Kidney (tissue), 14 donors: ENCODE results near the gene CCT7. TPM values are rescaled to one million over a fixed set of nuclear protein-coding genes. Genes with fewer than 3 reads are reported as not detected.

Experiments
- DNase-seq, 5 donors: peaks; one replicate each; pipeline ENCODE4 v3.0.0-alpha.2; 2013 to 2020
- FAIRE-seq: peaks from 2 replicates; lab custom pipeline; 2012; peaks lifted over from hg19 to GRCh38; lab: Jason Lieb, UNC
- H3K27ac ChIP-seq, 2 donors: one replicate each; pipeline ENCODE4 v1.7.0; 2013; ENCODE audit warnings: low read depth in 2 of 2, low read length in 2 of 2, inconsistent platforms in 1 of 2
- H3K27me3 ChIP-seq: one replicate; pipeline ENCODE4 v1.7.1; 2013; ENCODE audit warnings: low read length, inconsistent platforms; ENCODE audit not compliant: control insufficient read depth, insufficient read depth
- H3K36me3 ChIP-seq, 3 donors: one replicate each; pipeline versions ENCODE4 v1.7.0 to v1.7.1; 2013; ENCODE audit warnings: low read length in 3 of 3, control low read depth in 1 of 3, inconsistent platforms in 1 of 3; ENCODE audit not compliant: insufficient read depth in 3 of 3, control insufficient read depth in 2 of 3
- H3K4me1 ChIP-seq, 3 donors: one replicate each; pipeline versions ENCODE4 v1.7.0 to v1.7.1; 2013; ENCODE audit warnings: low read length in 3 of 3, inconsistent platforms in 1 of 3, low read depth in 1 of 3; ENCODE audit not compliant: control insufficient read depth in 2 of 3, insufficient read depth in 2 of 3
- H3K4me3 ChIP-seq, 3 donors: one replicate each; pipeline versions ENCODE4 v1.7.0 to v1.8.1; 2013; ENCODE audit warnings: low read length in 3 of 3, control low read depth in 1 of 3, inconsistent platforms in 1 of 3
- H3K9ac ChIP-seq, 3 donors: one replicate each; pipeline versions ENCODE4 v1.7.0 to v1.7.1; 2013; ENCODE audit warnings: low read length in 3 of 3, control low read depth in 1 of 3, inconsistent platforms in 1 of 3
- H3K9me3 ChIP-seq, 3 donors: one replicate each; pipeline versions ENCODE4 v1.7.0 to v1.7.1; 2013; ENCODE audit warnings: low read length in 3 of 3, control low read depth in 1 of 3, inconsistent platforms in 1 of 3; ENCODE audit not compliant: control insufficient read depth in 2 of 3, insufficient read depth in 1 of 3
- CTCF ChIP-seq: IDR thresholded peaks from 3 replicates; pipeline ENCODE4 v1.5.1; 2012; ENCODE audit warnings: mild to moderate bottlenecking, moderate library complexity, borderline replicate concordance; ENCODE audit not compliant: insufficient read depth; ENCODE audit errors: extremely low read depth
- intact Hi-C: fragments of 100-400 bp; cut with DNase I; formaldehyde crosslinking; loops from one replicate; pipeline ENCODE4 v1.11.1; 2022
- polyA plus RNA-seq: library from polyadenylated mRNA; stranded (reverse); fragments of 350-450 nt; fragmentation: Illumina TruSeq; extraction: RNeasy Lipid Tissue Mini Kit (QIAGEN cat#74804); gene quantifications from one replicate; pipeline ENCODE4 v1.2.3, GENCODE V29; 2014; ENCODE audit warnings: low read depth, low replicate concordance; ENCODE audit not compliant: insufficient read depth
- total RNA-seq: library from RNA; stranded (reverse); fragmentation: NEBNext Ultra II Directional; extraction: Animal tissue kit (Norgen Biotek cat#: 25700); gene quantifications from one replicate; pipeline ENCODE4 v1.2.1, GENCODE V29; 2021
- donor health status: control.
- donor health status: control.
- donor health status: control.
- donor health status: control.
- donor health status: control.
- donor health status: DM: yes; HTN: yes; CAD: no.
- donor health status: Normal renal cell carcinoma (clear cell type).

Gene CCT7
- total and polyA plus RNA-seq, 2 donors from 2014 or later, result 164 to 173 TPM

- Histone ChIP-seq H3K27ac (no peak overlapping the region), H3K4me3 (no peak overlapping the region), H3K9me3 (no peaks in the 10 kb centered on the region), H3K36me3 (peaks cover 0 to 14% (median 10%) of the 10 kb centered on the region in 3 donors), H3K27me3 (no peaks in the 10 kb centered on the region), H3K4me1 (no peaks in the 10 kb centered on the region), H3K9ac (no peak overlapping the region)
- intact Hi-C loops, result no loop called here
- no peak for TF ChIP-seq CTCF
- DNase-seq (no peak), FAIRE-seq (no peak)
Observed at GRCh38 chr2:73257021-73257420, 22.9 kb downstream of the CCT7 start.

GRCh38 chr2:73257425-73258125 lies 23.5 kb downstream of the CCT7 start:
- peaks cover 0 to 11% (median 8%) of the 10 kb centered on the region in 3 donors for H3K36me3 ChIP-seq
- H3K27me3 ChIP-seq, result no peaks in the 10 kb centered on the region
- intact Hi-C loops, result no loop called here
- H3K9ac ChIP-seq, result no peak overlapping the region
- FAIRE-seq (no peak), DNase-seq (no peak)
- H3K27ac ChIP-seq, result no peak overlapping the region
- no peak overlapping the region for H3K4me3 ChIP-seq
- H3K4me1 ChIP-seq, result no peaks in the 10 kb centered on the region
- no peaks in the 10 kb centered on the region for H3K9me3 ChIP-seq
- TF ChIP-seq CTCF, result no peak

GRCh38 chr2:73258186-73258912 lies 24.2 kb downstream of the CCT7 start:
- Histone ChIP-seq H3K27me3 (no peaks in the 10 kb centered on the region), H3K4me1 (no peaks in the 10 kb centered on the region), H3K36me3 (peaks cover 0 to 5% (median under 1%) of the 10 kb centered on the region in 3 donors), H3K4me3 (no peak overlapping the region), H3K27ac (no peak overlapping the region), H3K9ac (no peak overlapping the region), H3K9me3 (no peaks in the 10 kb centered on the region)
- no peak for DNase-seq
- intact Hi-C loops, result no loop called here
- no peak for TF ChIP-seq CTCF
- no peak for FAIRE-seq
